T follicular helper cell (primary cell): ENCODE data around the gene GNAS.
"Not testable (repeated sequence)": the region's sequence is repeated elsewhere in the genome, so short reads cannot be mapped to it uniquely, and the experiment has no call there.

Experiments
- DNase-seq: peaks from one replicate; pipeline ENCODE4 v3.0.0-alpha.2; 2020; ENCODE audit warnings: low read depth

Gene GNAS

GRCh38 chr20:58927490-58928061 lies 75.1 kb downstream of the GNAS start:
- no peak for DNase-seq

GRCh38 chr20:58930496-58930895 lies 78.0 kb downstream of the GNAS start:
- no peak for DNase-seq

- no peak for DNase-seq
These were observed 79.7 kb downstream of the GNAS start for GRCh38 chr20:58932170-58932569.

DNA sequence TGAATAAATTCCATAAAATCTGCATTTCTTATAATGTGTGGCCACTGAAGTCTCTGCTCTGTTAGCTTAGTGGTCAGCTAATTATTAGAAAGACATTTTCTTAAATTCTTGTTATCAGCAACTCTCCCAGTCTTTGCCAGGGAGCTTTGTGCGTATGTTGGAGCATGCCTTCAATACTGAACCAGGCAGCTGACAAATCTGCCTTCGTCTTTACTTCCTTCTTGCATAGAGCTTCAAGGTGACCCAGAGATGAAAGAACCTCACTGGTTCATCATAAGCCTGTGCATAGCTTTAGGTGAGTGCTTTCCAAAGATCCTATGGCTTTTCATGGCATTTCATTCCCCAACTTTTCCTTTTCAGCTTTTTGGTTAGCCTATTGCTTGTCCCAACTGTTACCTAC lies 85.6 kb downstream of the GNAS start:
- DNase-seq, result no peak

DNA sequence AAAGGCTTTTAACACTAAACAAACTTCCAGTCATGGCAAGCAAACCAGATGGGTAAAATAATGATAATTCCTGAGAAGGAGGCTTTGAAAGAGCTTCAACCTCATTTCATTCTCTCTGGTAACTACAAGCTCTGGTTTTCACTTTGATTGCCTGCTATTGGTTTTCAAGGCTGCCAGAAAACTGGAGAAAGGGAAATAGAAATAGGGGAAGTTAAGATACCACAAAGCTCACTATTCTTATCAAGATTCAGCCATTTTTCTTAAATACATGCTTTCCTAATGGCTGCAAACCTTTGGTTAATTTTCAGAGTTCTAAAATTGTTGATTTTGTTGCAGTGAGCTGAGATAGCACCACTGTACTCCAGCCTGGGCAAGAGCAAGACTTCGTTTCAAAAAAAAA lies 86.0 kb downstream of the GNAS start:
- no peak for DNase-seq

- no peak for DNase-seq
These were observed 89.0 kb downstream of the GNAS start for GRCh38 chr20:58941471-58941870.

GRCh38 chr20:58942549-58942948 lies 90.0 kb downstream of the GNAS start:
- no peak for DNase-seq

- DNase-seq, result no peak
These were observed 92.1 kb downstream of the GNAS start for GRCh38 chr20:58944610-58945009.

DNA sequence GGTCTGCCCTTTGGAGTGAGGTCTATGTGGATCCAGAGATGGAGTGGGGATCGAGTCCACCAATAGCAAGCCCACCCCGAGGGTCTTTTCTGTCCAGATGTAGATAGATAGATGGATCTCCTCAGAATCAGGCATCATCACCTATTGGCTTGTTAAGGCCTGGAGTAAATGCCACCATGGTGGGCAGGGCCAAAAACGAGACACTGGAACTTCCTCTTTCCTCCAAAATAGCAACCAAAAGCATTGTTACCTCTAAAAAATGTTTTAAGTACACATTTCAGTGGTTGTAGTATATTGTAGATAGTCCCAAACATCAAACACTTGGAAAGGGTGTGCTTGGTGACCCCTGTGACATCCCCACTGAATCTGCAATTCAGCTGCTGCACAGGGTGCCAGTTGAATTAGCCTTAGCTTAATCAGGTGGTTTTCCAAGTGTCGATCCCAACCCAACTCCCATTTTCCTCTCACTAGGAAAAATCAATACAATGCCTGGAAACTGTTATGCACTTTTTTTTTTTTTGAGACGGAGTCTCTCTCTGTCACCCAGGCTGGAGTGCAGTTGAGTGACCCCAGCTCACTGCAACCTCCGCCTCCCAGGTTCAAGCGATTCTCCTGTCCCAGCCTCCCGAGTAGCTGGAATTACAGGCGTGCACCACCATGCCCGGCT lies 93.6 kb downstream of the GNAS start:
- no peak for DNase-seq

- DNase-seq, result not testable (repeated sequence)
These were observed 95.4 kb downstream of the GNAS start for GRCh38 chr20:58947797-58948388.

DNA sequence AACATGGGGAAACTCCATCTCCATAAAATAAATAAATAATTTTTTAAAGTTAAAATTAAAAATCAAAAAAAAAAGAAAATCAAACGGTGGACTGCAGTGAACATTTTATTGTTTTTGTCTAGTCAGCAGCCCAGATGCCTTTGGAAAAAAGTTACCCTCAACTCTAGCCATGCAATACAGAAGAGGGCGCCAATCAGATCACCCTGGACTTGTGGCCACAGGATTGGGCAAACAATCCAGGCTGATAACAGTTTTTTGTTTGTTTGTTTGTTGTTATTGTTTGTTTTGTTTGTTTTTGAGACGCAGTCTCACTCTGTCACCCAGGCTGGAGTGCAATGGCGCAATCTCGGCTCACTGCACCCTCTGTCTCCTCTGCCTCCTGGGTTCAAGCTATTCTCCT lies 98.1 kb downstream of the GNAS start:
- no peak for DNase-seq

- no peak for DNase-seq
These were observed 100.5 kb downstream of the GNAS start for GRCh38 chr20:58953050-58953449.

GRCh38 chr20:58956078-58956477 lies 103.6 kb downstream of the GNAS start:
- no peak for DNase-seq

- no peak for DNase-seq
These were observed 107.1 kb downstream of the GNAS start for GRCh38 chr20:58959652-58960051.
